IPS DF 4.7 (cell line): ENCODE results near the gene ADAM22.
"Not testable (repeated sequence)": the region's sequence is repeated elsewhere in the genome, so short reads cannot be mapped to it uniquely, and the experiment has no call there.

Source experiments
- DNase-seq: peaks from one replicate; pipeline ENCODE4 v3.0.0-alpha.2; 2013; ENCODE audit warnings: low spot score; ENCODE audit errors: extremely low read depth

Gene ADAM22, protein sequence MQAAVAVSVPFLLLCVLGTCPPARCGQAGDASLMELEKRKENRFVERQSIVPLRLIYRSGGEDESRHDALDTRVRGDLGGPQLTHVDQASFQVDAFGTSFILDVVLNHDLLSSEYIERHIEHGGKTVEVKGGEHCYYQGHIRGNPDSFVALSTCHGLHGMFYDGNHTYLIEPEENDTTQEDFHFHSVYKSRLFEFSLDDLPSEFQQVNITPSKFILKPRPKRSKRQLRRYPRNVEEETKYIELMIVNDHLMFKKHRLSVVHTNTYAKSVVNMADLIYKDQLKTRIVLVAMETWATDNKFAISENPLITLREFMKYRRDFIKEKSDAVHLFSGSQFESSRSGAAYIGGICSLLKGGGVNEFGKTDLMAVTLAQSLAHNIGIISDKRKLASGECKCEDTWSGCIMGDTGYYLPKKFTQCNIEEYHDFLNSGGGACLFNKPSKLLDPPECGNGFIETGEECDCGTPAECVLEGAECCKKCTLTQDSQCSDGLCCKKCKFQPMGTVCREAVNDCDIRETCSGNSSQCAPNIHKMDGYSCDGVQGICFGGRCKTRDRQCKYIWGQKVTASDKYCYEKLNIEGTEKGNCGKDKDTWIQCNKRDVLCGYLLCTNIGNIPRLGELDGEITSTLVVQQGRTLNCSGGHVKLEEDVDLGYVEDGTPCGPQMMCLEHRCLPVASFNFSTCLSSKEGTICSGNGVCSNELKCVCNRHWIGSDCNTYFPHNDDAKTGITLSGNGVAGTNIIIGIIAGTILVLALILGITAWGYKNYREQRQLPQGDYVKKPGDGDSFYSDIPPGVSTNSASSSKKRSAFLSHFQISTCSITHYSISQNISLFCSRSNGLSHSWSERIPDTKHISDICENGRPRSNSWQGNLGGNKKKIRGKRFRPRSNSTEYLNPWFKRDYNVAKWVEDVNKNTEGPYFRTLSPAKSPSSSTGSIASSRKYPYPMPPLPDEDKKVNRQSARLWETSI

DNA sequence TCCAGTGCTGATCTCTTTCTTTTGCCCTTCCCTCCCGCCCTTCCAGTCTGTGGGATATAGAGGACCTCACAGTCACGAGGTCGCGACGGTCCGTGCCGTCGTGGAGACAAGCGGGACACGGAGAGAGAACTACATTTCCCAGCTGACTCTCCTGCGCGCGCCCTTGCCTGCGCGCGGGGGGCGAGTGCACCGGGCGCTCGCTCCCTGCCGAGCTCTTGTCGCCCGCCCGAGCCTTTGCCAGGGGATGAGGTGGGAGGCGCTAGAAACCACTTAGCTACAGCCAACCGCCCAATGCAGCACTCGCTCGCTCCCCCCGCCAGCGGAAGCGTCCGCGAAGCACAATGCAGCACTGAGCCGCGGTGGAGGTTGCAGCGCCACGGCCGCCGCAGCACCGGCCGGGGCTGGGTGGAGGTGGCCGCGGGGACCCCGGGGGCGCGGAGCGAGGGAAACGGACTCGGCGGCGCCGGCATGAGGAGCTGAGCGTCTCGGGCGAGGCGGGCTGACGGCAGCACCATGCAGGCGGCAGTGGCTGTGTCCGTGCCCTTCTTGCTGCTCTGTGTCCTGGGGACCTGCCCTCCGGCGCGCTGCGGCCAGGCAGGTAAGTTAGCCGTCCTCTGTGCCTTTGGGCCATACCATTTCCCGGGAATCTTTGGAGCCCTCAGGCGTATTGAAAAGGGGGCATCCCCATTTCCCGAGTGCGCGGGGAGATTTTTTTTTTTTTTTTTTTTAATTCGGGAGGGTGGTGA, at the start of gene ADAM22:
Gene ADAM22 (plus strand): TSS at position 299 of the 746 bp plus-strand sequence. CDS start 215 bp downstream, at position 514.
- DNase-seq = peak; percentile 60

DNA sequence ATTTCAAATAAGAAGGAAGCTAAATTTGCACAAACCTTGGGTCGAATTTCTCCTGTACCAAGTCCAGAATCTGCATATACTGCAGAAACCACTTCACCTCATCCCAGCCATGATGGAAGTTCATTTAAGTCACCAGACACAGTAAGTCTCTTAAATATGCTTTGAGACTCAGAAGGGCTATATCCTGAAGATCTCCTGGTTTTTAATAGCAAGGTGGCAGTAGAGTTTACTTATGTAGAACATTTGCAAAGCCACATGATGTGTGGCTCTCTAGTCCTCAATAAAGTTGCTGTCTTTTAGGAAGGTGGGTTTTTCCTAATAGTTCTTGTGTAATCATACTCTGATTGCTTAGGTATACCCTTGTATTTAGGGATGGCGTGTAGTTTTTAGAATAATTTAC, 49.0 kb upstream of the ADAM22 start:
- no peak for DNase-seq

DNA sequence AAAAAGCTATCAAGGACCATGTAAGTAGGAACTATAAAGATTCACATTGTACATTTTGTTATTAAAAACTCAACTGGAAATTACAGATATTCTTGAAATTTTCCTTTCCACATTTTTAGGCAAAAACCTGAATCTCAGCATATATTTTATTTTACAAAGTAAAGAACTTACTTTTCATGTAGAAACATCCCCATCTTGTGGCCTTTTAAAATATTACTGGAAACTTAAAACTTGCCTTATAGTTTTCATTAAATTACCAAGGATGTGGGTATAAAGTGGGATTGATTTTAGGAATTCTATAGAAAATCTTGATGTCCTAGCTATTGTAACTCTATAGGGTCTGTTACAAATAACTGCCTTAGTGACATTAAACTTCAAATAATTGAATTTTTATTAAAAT, 47.2 kb upstream of the ADAM22 start:
- no peak for DNase-seq

DNA sequence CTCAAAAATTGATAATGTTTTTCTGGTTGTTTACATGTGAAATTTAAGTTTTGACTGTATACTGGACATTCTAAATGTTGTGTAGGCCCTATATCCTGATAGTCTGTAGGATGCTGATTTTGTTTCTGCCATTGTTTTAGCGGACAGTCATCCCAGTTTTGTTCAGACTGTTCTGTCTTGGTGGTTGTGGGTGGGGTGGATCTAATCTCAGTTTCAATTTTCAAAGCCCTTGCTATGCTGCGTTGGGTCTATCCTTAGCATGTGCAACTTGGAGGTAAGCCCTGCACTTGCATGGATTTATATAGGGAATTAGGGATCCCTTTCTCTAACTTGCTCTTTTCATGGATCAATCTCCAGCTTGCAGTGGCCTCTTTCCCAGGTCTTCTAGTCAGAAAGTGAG, 38.7 kb upstream of the ADAM22 start:
- DNase-seq = no peak

DNA sequence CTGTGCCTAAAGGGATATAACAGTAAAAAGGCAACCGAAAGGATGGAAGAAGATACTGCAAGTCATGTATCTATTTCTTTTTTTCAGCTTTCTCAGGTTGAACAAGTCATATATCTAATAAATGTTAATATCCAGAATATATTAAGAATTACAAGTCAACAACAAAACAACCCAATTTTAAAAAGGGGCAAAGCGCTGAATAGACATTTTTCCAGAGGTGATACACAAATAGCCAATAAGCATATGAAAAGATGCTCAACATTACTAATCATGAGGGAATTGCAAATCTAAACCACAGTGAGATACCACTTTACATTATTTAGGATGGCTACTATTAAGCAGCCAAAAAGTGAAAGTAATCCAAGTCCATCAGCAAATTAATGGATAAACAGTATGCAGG, 34.8 kb upstream of the ADAM22 start:
- no peak for DNase-seq

DNA sequence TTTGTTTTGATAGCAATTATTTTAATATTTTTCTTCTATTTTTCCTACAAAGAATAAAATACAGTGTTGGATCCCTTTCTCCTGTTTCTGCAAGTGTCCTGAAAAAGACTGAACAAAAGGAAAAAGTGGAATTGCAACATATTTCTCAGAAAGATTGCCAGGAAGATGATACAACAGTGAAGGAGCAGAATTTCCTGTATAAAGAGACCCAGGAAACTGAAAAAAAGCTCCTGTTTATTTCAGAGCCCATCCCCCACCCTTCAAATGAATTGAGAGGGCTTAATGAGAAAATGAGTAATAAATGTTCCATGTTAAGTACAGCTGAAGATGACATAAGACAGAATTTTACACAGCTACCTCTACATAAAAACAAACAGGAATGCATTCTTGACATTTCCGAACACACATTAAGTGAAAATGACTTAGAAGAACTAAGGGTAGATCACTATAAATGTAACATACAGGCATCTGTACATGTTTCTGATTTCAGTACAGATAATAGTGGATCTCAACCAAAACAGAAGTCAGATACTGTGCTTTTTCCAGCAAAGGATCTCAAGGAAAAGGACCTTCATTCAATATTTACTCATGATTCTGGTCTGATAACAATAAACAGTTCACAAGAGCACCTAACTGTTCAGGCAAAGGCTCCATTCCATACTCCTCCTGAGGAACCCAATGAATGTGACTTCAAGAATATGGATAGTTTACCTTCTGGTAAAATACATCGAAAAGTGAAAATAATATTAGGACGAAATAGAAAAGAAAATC, 26.7 kb upstream of the ADAM22 start:
- DNase-seq = not testable (repeated sequence)

DNA sequence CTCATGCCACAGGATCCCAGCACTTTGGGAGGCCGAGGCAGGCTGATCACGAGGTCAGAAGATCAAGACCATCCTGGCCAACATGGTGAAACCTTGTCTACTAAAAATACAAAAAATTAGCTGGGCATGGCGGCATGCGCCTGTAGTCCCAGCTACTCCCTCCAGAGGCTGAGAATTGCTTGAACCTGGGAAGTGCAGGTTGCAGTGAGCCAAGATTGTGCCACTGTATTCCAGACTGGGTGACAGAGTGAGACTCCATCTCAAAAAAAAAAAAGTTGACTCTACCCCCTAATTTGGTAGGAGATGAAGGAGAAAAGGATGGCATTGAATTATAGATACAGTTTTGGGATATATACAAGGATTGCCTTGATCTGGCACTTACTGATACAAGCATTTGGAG, 25.2 kb upstream of the ADAM22 start:
- not testable (repeated sequence) for DNase-seq

DNA sequence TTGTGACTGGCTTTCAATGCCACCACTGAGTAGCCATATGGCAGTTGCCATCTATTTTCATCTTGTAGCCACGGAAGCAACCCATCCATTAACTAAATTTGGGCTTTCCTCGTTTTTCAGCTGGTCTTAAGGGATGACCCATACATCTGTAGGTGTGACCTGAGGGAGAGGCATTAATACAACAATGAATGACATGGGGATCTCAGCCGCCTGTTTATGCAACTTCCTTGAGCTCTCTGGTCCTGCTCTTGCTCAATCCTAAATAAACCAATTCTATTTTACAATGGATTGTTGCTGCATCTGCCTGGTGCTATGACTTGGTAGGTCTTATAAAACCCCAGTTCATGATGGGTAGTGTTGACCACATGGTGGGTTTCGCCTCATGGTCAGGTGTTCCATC, 21.9 kb upstream of the ADAM22 start:
- no peak for DNase-seq

DNA sequence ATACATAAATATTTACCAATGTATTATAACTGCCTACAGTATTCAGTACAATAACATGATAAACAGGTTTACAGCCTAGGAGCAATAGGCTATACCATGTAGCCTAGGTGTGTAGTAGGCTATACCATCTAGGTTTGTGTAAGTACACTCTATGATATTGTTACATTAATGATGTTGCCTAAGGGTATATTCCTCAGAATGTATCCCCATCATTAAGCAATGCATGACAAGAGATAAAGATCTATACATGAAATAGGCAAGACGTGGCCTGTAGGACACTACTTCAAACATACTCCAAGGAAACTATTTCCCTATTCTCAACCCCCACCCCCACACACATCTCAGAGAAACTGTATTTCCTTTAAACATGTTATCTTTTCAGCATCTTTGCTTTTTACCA, 15.3 kb upstream of the ADAM22 start:
- no peak for DNase-seq

DNA sequence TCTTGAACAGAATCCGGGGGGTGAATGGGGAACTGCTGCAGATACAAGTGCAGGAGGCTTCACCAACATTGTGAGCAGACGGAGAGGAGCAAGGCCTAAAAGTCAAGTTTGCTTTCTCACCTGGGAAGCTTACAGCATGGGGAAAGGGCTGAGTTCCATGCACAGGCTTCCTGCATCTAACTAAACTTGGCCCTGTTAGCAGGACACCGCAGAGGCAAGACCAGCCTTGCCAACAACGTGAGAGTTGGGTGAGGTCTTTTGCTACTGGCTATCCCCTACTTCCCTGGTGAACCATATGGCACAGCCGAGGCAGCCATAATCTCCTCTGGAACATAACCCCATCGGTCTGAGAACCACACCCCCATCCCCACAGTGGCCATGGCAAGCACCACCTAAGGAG, 14.2 kb upstream of the ADAM22 start:
- DNase-seq = no peak

DNA sequence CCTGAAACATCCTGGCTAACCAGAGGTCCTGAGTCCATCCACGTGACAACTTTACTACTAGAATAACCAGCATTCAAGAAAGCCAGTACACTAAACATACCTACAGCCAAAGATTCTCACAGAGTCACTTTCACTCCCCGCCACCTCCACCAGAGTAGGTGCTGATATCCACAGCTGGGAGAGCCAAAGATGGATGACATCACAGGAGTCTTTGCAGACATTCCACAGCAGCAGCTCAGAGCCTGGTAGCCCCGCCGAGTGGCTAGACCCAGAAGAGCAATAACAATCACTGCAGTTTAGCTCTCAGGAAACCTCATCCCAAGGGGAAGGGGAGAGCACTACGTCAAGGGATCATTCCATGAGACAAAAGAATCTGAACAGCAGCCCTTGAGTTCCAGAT, 13.5 kb upstream of the ADAM22 start:
- no peak for DNase-seq

DNA sequence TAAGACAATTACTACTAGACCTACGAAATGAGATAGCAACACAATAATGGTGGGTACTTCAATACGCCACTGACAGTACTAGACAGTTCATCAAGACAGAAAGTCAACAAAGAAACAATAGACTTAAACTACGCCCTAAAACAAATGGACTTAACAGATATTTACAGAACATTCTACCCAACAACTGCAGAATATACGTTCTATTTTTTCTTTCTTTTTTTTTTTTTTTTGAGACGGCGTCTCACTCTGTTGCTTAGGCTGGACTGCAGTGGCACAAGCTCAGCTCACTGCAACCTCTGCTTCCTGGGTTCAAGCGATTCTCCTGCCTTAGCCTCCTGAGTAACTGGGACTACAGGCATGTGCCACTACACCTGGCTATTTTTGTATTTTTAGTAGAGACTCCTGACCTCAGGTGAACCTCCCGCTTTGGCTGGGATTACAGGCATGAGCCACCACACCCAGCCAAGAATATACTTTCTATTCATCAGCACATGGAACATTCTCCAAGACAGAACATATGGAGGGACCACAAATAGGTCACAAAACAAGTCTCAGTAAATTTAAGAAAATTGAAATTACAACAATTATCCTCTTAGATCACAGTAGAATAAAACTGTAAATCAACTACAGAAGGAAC, 11.2 kb upstream of the ADAM22 start:
- not testable (repeated sequence) for DNase-seq

DNA sequence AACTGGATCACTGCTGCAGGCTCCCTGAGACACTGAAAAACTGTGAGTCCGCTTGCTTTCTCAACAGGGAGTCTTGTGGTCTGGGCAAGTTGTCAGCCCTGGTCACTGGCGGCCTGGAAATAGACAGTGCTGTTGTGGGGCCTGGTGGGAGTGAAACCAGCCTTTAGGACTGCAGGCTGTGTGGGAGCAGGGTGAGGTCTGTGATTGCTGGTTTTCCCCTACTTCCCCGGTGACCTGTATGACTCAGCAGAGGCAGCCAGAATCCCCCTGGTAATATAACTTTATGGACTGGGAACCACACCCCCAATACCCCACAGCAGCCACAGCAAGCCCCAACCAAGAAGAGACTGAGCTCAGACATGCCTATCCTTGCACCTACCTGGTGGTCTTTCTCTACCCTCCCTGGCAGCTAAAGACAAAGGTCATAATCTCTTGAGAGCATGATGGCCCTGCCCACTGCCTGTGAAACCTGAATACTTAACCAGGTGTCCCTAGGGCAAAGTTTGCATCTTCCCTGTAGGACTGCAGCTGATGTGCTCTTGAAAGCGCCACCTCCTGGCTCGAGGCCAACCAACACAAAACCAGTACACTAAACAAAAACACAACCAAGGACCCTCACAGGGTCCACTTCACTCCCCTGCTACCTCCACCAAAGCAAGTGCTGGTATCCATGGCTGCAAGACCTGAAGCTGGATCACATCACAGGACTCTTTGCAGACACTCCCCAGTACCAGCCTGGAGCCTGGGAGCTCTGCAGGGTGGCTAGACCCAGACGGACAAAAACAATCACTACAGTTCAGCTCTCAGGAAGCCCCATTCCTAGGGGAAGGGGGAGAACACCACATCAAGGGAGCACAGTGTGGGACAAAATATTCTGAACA, 7.2 kb upstream of the ADAM22 start:
- peak; percentile 81 for DNase-seq

DNA sequence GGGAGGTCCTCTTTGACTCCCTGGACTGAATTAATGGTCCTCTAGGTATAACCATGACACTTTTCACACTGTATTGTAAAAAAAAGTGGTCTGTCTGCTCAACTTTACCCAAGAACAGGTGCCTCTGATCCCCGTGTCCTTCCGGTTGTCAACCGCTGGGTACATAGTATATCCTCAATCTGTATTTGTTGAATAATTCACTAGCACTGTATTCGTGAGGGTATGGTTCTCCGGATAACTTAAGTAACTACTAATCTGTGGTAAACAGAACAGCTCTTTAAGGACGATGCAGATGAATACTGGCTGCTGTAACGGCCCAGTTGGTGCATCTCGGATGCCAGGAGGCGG, 472 bp upstream of the ADAM22 start:
- DNase-seq = no peak

DNA sequence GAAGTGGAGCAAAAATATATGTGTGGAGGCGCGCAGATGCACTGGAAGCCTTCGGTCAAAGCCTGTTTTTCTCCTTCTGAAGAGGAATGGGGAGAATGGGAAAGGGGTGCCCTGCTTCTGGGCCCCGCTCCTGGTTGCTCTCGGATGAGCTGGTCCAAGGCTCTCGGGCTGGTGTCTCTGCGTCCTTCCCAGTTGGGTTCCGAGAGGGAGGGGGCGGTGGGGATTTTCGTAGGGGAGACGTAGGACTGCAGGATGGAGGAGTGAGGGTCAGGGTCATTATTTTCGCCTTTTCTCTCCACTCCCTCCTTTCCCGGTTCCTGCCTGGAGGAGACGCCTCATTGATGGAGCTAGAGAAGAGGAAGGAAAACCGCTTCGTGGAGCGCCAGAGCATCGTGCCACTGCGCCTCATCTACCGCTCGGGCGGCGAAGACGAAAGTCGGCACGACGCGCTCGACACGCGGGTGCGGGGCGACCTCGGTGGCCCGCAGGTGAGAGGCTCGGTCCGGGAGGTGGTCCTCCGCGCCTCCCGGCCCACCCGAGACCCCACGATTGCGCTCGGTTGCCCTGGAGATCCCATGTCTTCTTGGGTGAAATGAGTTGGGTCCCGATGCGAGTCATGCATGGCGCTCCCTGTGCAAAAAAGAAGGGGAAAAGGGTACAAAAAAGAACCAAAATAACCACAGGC, 790 bp downstream of the ADAM22 start:
- no peak for DNase-seq

DNA sequence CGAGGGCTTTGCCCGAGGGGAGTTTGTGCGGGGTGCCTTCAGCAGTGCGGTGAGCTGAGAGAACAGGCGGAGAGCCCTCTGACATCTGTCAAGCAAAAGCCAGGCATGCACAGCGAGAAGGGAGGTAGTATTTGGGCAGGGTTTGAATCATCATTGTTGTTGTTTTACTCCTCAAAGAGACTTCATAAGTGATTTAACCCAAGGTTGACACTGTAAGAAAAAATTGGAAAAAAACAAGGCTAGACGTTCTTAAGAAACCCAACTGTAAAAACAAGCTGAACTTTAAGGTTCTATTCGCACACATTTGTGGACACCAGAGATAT, 1.3 kb downstream of the ADAM22 start:
- DNase-seq = no peak

DNA sequence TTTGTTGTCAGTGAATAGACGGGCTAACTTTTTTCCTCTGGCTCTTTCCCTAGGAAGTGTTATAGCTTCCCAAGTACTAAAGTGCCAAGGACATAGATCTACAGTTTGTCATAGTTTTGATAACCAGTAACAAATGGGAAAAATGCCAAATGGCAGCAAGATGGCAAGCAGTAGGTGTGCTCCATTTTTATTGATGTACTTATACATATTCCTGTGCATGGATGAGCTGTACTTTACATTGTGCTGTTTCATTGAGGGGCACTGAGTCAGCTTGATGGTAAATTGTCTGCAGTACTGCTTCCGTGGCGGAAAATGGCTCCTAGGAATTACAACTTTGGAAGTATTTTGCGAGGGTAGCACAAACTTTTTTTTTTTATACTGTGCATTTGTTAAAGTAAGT, 7.1 kb downstream of the ADAM22 start:
- no peak for DNase-seq

DNA sequence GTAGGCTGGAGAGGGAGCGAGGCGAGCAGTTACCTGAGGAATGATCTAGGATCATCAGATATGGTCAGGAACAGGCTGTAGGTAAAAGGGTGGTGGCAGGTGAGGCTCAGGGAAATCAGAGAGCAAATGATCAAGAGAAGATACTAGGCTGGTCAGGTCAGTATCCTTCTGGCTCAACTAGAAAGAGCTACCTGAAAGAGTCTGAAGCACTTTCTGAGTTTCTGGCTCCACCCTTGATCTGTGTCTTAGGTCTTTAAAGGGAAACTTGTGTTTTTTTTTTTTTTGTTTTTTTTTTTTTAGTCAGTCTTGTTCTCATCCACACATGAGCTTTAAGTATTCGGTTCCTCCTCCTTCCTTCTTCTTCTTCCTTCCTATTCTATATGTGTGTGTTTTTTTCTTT, 10.5 kb downstream of the ADAM22 start:
- no peak for DNase-seq

DNA sequence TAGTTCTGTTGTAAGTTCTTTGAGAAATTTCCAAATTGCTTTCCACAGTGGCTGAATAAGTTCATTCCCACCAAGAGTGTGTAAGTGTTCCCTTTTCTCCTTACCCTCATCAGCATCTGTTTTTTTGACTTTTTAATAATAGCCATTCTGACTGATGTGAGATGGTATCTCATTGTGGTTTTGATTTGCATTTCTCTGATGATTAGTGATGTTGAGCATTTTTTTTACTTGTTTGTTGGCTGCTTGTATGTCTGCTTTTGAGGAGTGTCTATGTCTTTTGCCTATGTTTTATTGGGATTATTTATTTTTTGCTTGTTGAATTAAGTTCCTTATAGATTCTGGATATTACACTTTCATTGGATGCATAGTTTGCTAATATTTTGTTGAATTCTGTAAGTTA, 11.9 kb downstream of the ADAM22 start:
- DNase-seq = not testable (repeated sequence)
